Mucosa of stomach (tissue), 1 donor: ENCODE measurements around the gene UPK1A.
"Not testable (repeated sequence)": the region's sequence is repeated elsewhere in the genome, so short reads cannot be mapped to it uniquely, and the experiment has no call there.

Source experiments
- H3K27me3 ChIP-seq: one replicate; pipeline ENCODE4 v1.7.0; 2013; ENCODE audit warnings: mild to moderate bottlenecking, low read length; ENCODE audit not compliant: control insufficient read depth, insufficient read depth
- H3K36me3 ChIP-seq: one replicate; pipeline ENCODE4 v1.7.0; 2013; ENCODE audit warnings: low read length; ENCODE audit not compliant: control insufficient read depth, insufficient read depth
- H3K4me1 ChIP-seq: one replicate; pipeline ENCODE4 v1.7.0; 2013; ENCODE audit warnings: mild to moderate bottlenecking, low read length; ENCODE audit not compliant: control insufficient read depth, insufficient read depth
- H3K4me3 ChIP-seq: one replicate; pipeline ENCODE4 v1.7.0; 2013; ENCODE audit warnings: low read length
- H3K9ac ChIP-seq: one replicate; pipeline ENCODE4 v1.7.0; 2013; ENCODE audit warnings: mild to moderate bottlenecking, low read length, moderate library complexity
- H3K9me3 ChIP-seq: one replicate; pipeline ENCODE4 v1.7.0; 2013; ENCODE audit warnings: mild to moderate bottlenecking, low read length, moderate library complexity; ENCODE audit not compliant: control insufficient read depth
- donor health status: Pancreatic carcinoma.

UPK1A gene

GRCh38 chr19:35670686-35671085, 4.4 kb downstream of the UPK1A start:
- Histone ChIP-seq H3K36me3 (no peaks in the 10 kb centered on the region), H3K4me3 (no peak overlapping the region), H3K9me3 (no peaks in the 10 kb centered on the region), H3K9ac (no peak overlapping the region), H3K4me1 (no peaks in the 10 kb centered on the region), H3K27me3 (peaks cover 28% of the 10 kb centered on the region)

DNA sequence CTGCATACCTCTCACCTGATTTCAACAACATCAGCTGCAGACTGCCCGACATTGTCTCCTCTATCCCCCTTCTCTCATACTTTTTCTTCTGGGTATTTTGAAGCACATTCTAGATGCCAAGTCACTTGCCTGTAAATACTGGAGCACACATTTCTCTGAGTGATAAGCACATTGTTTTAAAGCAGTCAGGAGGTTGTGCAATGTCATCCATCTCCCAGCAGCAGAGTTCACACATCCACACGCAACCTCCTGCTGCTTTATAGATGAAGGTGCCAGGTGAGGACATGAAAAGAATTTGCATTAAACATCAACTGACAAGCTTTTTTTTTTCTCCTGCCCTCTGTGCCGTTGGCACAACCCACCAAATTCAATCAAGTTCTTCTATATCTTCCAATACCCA, 5.5 kb downstream of the UPK1A start:
- no peaks in the 10 kb centered on the region for H3K9me3 ChIP-seq
- no peak overlapping the region for H3K4me3 ChIP-seq
- no peaks in the 10 kb centered on the region for H3K4me1 ChIP-seq
- no peak overlapping the region for H3K9ac ChIP-seq
- peaks cover 28% of the 10 kb centered on the region for H3K27me3 ChIP-seq
- H3K36me3 ChIP-seq, result no peaks in the 10 kb centered on the region

GRCh38 chr19:35673121-35673804, 6.9 kb downstream of the UPK1A start:
- Histone ChIP-seq H3K9me3 (no peaks in the 10 kb centered on the region), H3K27me3 (peaks cover 28% of the 10 kb centered on the region), H3K36me3 (no peaks in the 10 kb centered on the region), H3K9ac (no peak overlapping the region), H3K4me3 (peak overlapping the region; percentile 4), H3K4me1 (no peaks in the 10 kb centered on the region)

GRCh38 chr19:35675589-35676140, 9.3 kb downstream of the UPK1A start:
- no peaks in the 10 kb centered on the region for H3K9me3 ChIP-seq
- peaks cover 19% of the 10 kb centered on the region for H3K27me3 ChIP-seq
- H3K4me3 ChIP-seq, result no peak overlapping the region
- H3K36me3 ChIP-seq, result no peaks in the 10 kb centered on the region
- H3K4me1 ChIP-seq, result no peaks in the 10 kb centered on the region
- no peak overlapping the region for H3K9ac ChIP-seq

- Histone ChIP-seq H3K36me3 (no peaks in the 10 kb centered on the region), H3K27me3 (no peaks in the 10 kb centered on the region), H3K4me3 (no peak overlapping the region), H3K4me1 (no peaks in the 10 kb centered on the region), H3K9me3 (no peaks in the 10 kb centered on the region), H3K9ac (no peak overlapping the region)
Observed at GRCh38 chr19:35689836-35690235, 23.5 kb downstream of the UPK1A start.

GRCh38 chr19:35691106-35691505, 24.8 kb downstream of the UPK1A start:
- not testable (repeated sequence) for H3K36me3 ChIP-seq, H3K27me3 ChIP-seq, H3K9me3 ChIP-seq, H3K4me1 ChIP-seq, H3K4me3 ChIP-seq, H3K9ac ChIP-seq

- no peaks in the 10 kb centered on the region for H3K36me3 ChIP-seq
- H3K4me1 ChIP-seq, result no peaks in the 10 kb centered on the region
- no peak overlapping the region for H3K4me3 ChIP-seq
- H3K9me3 ChIP-seq, result no peaks in the 10 kb centered on the region
- no peaks in the 10 kb centered on the region for H3K27me3 ChIP-seq
- H3K9ac ChIP-seq, result no peak overlapping the region
Observed at GRCh38 chr19:35692010-35692409, 25.7 kb downstream of the UPK1A start.

GRCh38 chr19:35693422-35693821, 27.1 kb downstream of the UPK1A start:
- Histone ChIP-seq H3K9me3 (no peaks in the 10 kb centered on the region), H3K27me3 (no peaks in the 10 kb centered on the region), H3K4me1 (no peaks in the 10 kb centered on the region), H3K9ac (no peak overlapping the region), H3K36me3 (no peaks in the 10 kb centered on the region), H3K4me3 (no peak overlapping the region)

- H3K27me3 ChIP-seq, result no peaks in the 10 kb centered on the region
- no peak overlapping the region for H3K9ac ChIP-seq
- no peaks in the 10 kb centered on the region for H3K9me3 ChIP-seq
- no peaks in the 10 kb centered on the region for H3K36me3 ChIP-seq
- no peaks in the 10 kb centered on the region for H3K4me1 ChIP-seq
- no peak overlapping the region for H3K4me3 ChIP-seq
Observed at GRCh38 chr19:35693835-35694599, 27.7 kb downstream of the UPK1A start.

GRCh38 chr19:35695895-35696422, 29.6 kb downstream of the UPK1A start:
- no peaks in the 10 kb centered on the region for H3K4me1 ChIP-seq

DNA sequence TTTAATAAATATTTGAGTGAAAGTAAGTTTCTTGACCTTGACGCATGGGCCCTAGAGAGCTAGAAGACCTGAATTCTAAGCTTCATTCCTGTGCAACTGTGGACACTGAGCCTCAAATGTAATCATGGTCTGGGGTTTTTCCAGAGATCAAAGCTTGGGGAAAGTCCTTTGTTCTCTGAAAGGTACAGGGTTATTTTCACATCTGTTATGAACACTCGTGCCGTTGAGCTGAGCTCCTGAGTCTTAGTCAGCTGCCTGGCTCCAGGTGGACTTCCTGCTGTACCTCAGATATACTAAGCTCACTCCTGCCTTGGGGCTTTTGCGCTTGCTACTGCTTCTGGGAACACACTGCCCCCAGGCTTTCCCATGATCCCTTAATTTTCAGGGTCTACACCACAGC, 30.5 kb downstream of the UPK1A start:
- peaks cover under 1% of the 10 kb centered on the region for H3K4me1 ChIP-seq
- no peaks in the 10 kb centered on the region for H3K36me3 ChIP-seq
- no peaks in the 10 kb centered on the region for H3K9me3 ChIP-seq
- no peak overlapping the region for H3K9ac ChIP-seq
- no peak overlapping the region for H3K4me3 ChIP-seq
- H3K27me3 ChIP-seq, result no peaks in the 10 kb centered on the region

More at GRCh38 chr19:35695895-35696422, 29.6 kb downstream of the UPK1A start:
- Histone ChIP-seq H3K9ac (no peak overlapping the region), H3K27me3 (no peaks in the 10 kb centered on the region), H3K36me3 (no peaks in the 10 kb centered on the region), H3K4me3 (no peak overlapping the region), H3K9me3 (no peaks in the 10 kb centered on the region)
